T-cell (primary cell): ENCODE measurements around the gene CKB. TPM values are rescaled to one million over a fixed set of nuclear protein-coding genes. Genes with fewer than 3 reads are reported as not detected.

ENCODE experiments used
- ATAC-seq, 4 experiments: fragments of 200-7000 bp in 3 of 4; fragments of 150-1000 bp in 1 of 4; cut with Tn5 transposase; replicated peaks in 1 of 4; 1 replicate in 3 of 4; 2 replicates in 1 of 4; pipeline ENCODE4 v1.10.0; 2021; ENCODE audit warnings: moderate library complexity in 3 of 4, mild to moderate bottlenecking in 2 of 4, moderate number of reproducible peaks in 1 of 4
- CTCF ChIA-PET, 2 donors: fragments of 300-600 bp; sonication (Branson Sonifier 250); formaldehyde crosslinking; loops; one replicate each; lab custom pipeline; 2022; ENCODE audit warnings: antibody characterized with exemption in 2 of 2; lab: Charles Lee
- POLR2A ChIA-PET, 2 donors: fragments of 300-600 bp; sonication (Branson Sonifier 250); formaldehyde crosslinking; loops; one replicate each; lab custom pipeline; 2022; ENCODE audit warnings: antibody characterized with exemption in 2 of 2; lab: Charles Lee
- DNase-seq, 35 experiments: peaks; one replicate each; pipeline versions ENCODE4 v3.0.0 to v3.0.0-alpha.2; 2013 to 2023
- H3K27ac ChIP-seq: one replicate; pipeline ENCODE4 v1.5.1; 2013; ENCODE audit warnings: low read length
- H3K27me3 ChIP-seq, 2 experiments: replicated peaks in 1 of 2; 1 replicate in 1 of 2; 2 replicates in 1 of 2; pipeline versions ENCODE4 v1.6.1 to v1.7.0; 2013; ENCODE audit warnings: low read length in 1 of 2, mixed read lengths in 1 of 2; ENCODE audit not compliant: control insufficient read depth in 2 of 2, insufficient read depth in 2 of 2; ENCODE audit errors: extremely low read depth in 1 of 2
- H3K36me3 ChIP-seq, 2 donors: 1 replicate in 1 of 2; 2 replicates in 1 of 2; pipeline versions ENCODE4 v1.6.1 to v1.7.0; 2013; ENCODE audit warnings: low read length in 1 of 2; ENCODE audit not compliant: control insufficient read depth in 2 of 2, insufficient read depth in 1 of 2; ENCODE audit errors: extremely low read depth in 1 of 2
- H3K4me1 ChIP-seq, 2 experiments: 1 replicate in 1 of 2; 2 replicates in 1 of 2; pipeline versions ENCODE4 v1.6.1 to v1.7.0; 2013; ENCODE audit warnings: low read length in 2 of 2, mixed read lengths in 1 of 2; ENCODE audit not compliant: insufficient read depth in 2 of 2, control insufficient read depth in 1 of 2; ENCODE audit errors: extremely low read depth in 1 of 2
- H3K4me3 ChIP-seq, 2 donors: 1 replicate in 1 of 2; 2 replicates in 1 of 2; pipeline versions ENCODE4 v1.5.1 to v1.7.0; 2013; ENCODE audit warnings: mild to moderate bottlenecking in 2 of 2, low read length in 1 of 2, moderate library complexity in 1 of 2; ENCODE audit not compliant: control insufficient read depth in 1 of 2; ENCODE audit errors: extremely low read depth in 1 of 2
- H3K9me3 ChIP-seq: 2 replicates; pipeline ENCODE4 v1.7.0; 2013
- H3K27ac Mint-ChIP-seq, 2 donors: one replicate each; pipeline ENCODE4 v1.8.0; 2020 to 2021; ENCODE audit warnings: mild to moderate bottlenecking in 2 of 2, mixed read lengths in 2 of 2
- H3K27me3 Mint-ChIP-seq, 2 donors: one replicate each; pipeline ENCODE4 v1.8.0; 2021 to 2022; ENCODE audit warnings: mixed read lengths in 2 of 2
- H3K36me3 Mint-ChIP-seq: one replicate; pipeline ENCODE4 v1.8.0; 2021; ENCODE audit warnings: mixed read lengths
- H3K4me1 Mint-ChIP-seq, 3 donors: one replicate each; pipeline ENCODE4 v1.8.0; 2020 to 2022; ENCODE audit warnings: mixed read lengths in 3 of 3, mild to moderate bottlenecking in 1 of 3
- H3K4me3 Mint-ChIP-seq, 3 donors: one replicate each; pipeline ENCODE4 v1.8.0; 2020 to 2022; ENCODE audit warnings: mild to moderate bottlenecking in 3 of 3, mixed read lengths in 3 of 3, moderate library complexity in 3 of 3
- H3K9me3 Mint-ChIP-seq, 3 donors: one replicate each; pipeline ENCODE4 v1.8.0; 2020 to 2022; ENCODE audit warnings: mixed read lengths in 3 of 3
- WGBS: methylation state at CpG from one replicate; pipeline ENCODE4 v1.1.5; 2013; ENCODE audit warnings: missing lambda C conversion rate; ENCODE audit not compliant: insufficient coverage; 5-methylcytosine and 5-hydroxymethylcytosine counted together
- total RNA-seq, 35 experiments: library from RNA in 6 of 35; stranded (reverse) in 6 of 35; fragments of 120-200 nt in 1 of 35; gene quantifications; one replicate each; pipeline versions ENCODE4 v1.2.1 to v1.2.4 and lab custom pipeline; 2013 to 2026

CKB gene
- total RNA-seq, 5 donors from 2014 or later (not counting 1 experiment from before 2014, with no cell fraction given): 4.7 to 7.6 (median 6.6) TPM

DNA sequence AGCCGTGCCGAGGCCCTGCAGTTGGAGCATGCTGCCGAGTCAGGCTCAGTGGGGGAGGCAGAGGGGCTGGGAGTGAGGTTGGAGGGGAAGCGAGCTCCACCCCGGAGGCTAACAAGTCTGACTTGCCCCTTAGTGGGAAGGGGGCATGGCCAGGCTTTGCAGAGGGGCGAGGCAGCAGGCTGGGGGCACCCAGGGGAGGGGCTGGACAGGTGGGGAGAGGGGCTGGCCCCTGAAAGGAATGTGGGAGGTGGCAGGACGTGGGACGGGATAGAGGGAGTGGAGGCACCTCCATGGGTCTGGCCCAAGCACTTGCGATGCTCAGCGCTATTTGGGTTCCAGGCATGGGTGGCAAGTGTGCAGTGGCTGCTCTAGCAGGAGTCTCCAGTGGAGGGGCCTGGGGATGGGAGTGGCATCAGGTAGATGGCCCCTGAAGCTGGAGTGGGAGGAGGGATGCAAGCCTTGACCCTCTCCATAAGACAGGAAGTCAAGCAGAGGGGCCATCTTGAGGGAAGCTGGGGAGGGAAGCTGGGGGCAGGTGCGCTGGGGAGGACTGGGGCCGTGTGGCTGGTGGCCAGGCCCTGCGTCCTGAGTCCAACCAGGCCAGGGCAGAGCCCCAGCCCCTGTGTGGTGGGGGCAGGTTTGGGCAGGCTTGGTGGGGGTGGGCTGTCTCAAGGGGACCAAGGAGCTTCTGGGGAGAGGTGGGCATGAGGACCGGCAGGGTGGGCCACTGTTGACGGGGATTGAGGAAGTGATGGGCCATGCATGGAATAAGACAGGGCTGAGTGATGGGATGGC lies 9.0 kb upstream of the CKB start:
- DNase-seq: no peak
- ATAC-seq: no peak
- no peaks in the 10 kb centered on the region for H3K36me3 Mint-ChIP-seq
- Histone ChIP-seq H3K4me1 (peaks cover 13 to 42% of the 10 kb centered on the region in 2 experiments), H3K4me3 (no peak overlapping the region), H3K27me3 (no peaks in the 10 kb centered on the region), H3K9me3 (no peaks in the 10 kb centered on the region), H3K36me3 (peaks cover 7 to 14% of the 10 kb centered on the region in 2 donors), H3K27ac (no peak overlapping the region)
- CTCF ChIA-PET: no interaction called here
- no peaks in the 10 kb centered on the region for H3K27me3 Mint-ChIP-seq
- H3K9me3 Mint-ChIP-seq: no peaks in the 10 kb centered on the region
- no peak overlapping the region for H3K27ac Mint-ChIP-seq
- POLR2A ChIA-PET: interaction anchor here in 1 of 2 donors (0.5 kb wide), 1 partner anchor 32 kb away, joined by 11 read pairs; no protein-coding TSS in a partner anchor
- peaks cover 35 to 50% (median 44%) of the 10 kb centered on the region in 3 donors for H3K4me1 Mint-ChIP-seq
- H3K4me3 Mint-ChIP-seq: peak overlapping the region in 2 of 3 donors; percentile 31
- WGBS: 95% methylated on average over 11 of the region's 15 CpGs

DNA sequence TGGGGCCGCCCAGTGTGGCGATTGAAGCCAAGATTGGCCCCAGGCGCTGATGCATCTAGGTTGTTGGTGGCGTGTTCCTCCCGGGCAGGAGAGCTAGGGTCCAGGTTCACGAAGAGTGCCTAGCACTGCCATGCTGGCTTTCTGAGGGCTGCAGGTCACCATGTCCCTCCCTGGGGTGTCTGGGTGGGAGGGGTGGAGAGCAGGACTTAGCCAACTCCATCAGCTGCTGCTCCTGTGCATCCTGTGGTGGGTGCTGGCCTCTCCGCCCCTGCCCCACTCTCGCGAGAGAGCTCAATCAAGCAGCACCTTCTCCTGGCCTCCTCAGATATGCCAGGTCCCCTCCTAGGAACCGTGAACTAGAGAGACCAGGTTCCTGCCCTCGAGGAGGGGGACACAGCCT lies 8.2 kb upstream of the CKB start:
- DNase-seq (no peak), ATAC-seq (no peak)
- H3K9me3 ChIP-seq: no peaks in the 10 kb centered on the region
- H3K27me3 Mint-ChIP-seq: no peaks in the 10 kb centered on the region
- no peaks in the 10 kb centered on the region for H3K27me3 ChIP-seq
- H3K4me3 Mint-ChIP-seq: peak overlapping the region; percentile 89 to 93 (median 90)
- no peaks in the 10 kb centered on the region for H3K9me3 Mint-ChIP-seq
- no peak overlapping the region for H3K27ac ChIP-seq
- peaks cover 13 to 44% of the 10 kb centered on the region in 2 experiments for H3K4me1 ChIP-seq
- peaks cover 7 to 12% of the 10 kb centered on the region in 2 donors for H3K36me3 ChIP-seq
- CTCF ChIA-PET: interaction anchor here in 1 of 2 donors (0.9 kb wide), 1 partner anchor 34 kb away, joined by 3 read pairs; no protein-coding TSS in a partner anchor
- 91% methylated on average over 11 of the region's 11 CpGs for WGBS
- POLR2A ChIA-PET: no interaction called here
- peaks cover 35 to 51% (median 46%) of the 10 kb centered on the region in 3 donors for H3K4me1 Mint-ChIP-seq
- H3K36me3 Mint-ChIP-seq: no peaks in the 10 kb centered on the region
- H3K4me3 ChIP-seq: no peak overlapping the region
- H3K27ac Mint-ChIP-seq: no peak overlapping the region

DNA sequence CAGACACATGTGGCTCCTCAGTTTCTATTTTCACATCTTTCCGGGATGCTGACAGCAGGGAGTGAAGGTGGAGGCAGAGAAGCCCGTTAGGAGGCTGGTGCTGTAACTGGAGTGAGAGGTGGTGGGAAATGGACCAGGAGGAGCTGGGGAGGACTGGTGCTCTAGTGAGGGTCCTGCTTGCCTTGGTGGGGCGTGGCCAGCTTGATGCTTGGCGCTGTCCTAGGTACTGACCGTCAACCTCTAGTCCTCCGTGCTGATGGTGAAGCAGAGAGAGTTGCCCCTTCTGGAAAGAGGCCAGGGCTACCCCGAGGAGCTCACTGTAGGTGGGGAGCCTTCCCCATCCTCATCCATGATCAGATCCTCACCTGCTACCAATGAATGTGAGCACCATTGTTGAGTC lies 7.8 kb upstream of the CKB start:
- no peak overlapping the region for H3K4me3 ChIP-seq
- no peak overlapping the region for H3K27ac ChIP-seq
- POLR2A ChIA-PET: no interaction called here
- Mint-ChIP-seq H3K27me3 (no peaks in the 10 kb centered on the region), H3K27ac (peak overlapping the region in 1 of 2 donors; percentile 19), H3K36me3 (no peaks in the 10 kb centered on the region), H3K4me1 (peaks cover 35 to 51% (median 46%) of the 10 kb centered on the region in 3 donors), H3K9me3 (no peaks in the 10 kb centered on the region), H3K4me3 (peak overlapping the region; percentile 89 to 93 (median 90))
- no peaks in the 10 kb centered on the region for H3K9me3 ChIP-seq
- CTCF ChIA-PET: interaction anchor here in 1 of 2 donors (0.9 kb wide), 1 partner anchor 35 kb away, joined by 3 read pairs; no protein-coding TSS in a partner anchor
- H3K36me3 ChIP-seq: peaks cover 7 to 9% of the 10 kb centered on the region in 2 donors
- H3K27me3 ChIP-seq: no peaks in the 10 kb centered on the region
- H3K4me1 ChIP-seq: peaks cover 13 to 44% of the 10 kb centered on the region in 2 experiments
- DNase-seq (peak in 1 of 35 experiments; percentile 42), ATAC-seq (no peak)
- 89% methylated on average over 1 of the region's 7 CpGs for WGBS

DNA sequence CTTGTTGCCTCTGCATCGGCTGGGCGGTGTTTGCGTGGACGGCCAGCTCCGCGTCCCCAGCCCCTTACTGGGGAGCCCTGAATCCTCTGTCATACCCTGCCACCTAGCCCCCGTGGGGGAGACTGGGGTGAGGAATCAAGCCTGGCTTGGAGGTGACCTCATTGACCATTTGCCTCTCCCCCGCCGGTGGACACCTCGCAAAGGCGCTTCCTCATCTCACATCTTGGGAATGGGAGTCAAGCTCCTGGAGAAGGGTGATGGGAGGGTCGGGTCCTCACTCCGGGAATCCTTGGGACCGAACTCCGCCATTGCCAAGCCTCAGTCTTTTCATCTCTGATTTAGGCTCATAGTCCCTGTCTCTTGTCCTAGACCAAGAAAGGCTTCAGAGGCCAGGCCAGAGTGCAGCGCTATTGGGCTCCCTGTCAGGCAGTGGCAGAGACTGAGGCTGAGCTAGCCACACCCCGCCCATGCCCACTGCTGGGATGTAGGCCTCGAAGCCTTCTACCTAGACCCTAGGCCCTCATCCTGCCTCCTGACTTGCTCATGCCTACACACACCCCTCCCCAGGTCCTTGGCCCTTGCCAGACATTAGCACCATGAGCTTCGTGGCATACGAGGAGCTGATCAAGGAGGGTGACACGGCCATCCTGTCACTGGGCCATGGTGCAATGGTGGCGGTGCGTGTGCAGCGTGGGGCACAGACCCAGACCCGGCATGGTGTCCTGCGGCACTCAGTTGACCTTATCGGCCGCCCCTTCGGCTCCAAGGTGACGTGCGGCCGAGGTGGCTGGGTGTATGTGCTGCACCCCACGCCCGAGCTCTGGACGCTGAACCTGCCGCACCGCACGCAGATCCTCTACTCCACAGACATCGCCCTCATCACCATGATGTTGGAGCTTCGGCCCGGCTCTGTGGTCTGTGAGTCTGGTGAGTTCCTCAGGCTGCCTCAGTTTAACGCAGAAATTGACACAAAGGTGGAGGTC lies 7.0 kb upstream of the CKB start:
- Mint-ChIP-seq H3K27ac (peak overlapping the region; percentile 90 to 92), H3K36me3 (no peaks in the 10 kb centered on the region), H3K9me3 (no peaks in the 10 kb centered on the region), H3K4me3 (peak overlapping the region; percentile 89 to 93 (median 90)), H3K4me1 (peaks cover 35 to 51% (median 48%) of the 10 kb centered on the region in 3 donors), H3K27me3 (no peaks in the 10 kb centered on the region)
- H3K4me1 ChIP-seq: peaks cover 13 to 44% of the 10 kb centered on the region in 2 experiments
- H3K27me3 ChIP-seq: peaks cover 0 to 1% of the 10 kb centered on the region in 2 experiments
- H3K4me3 ChIP-seq: peak overlapping the region; percentile 80 to 93
- peaks cover 7 to 8% of the 10 kb centered on the region in 2 donors for H3K36me3 ChIP-seq
- DNase-seq (no peak), ATAC-seq (no peak)
- peak overlapping the region; percentile 55 for H3K27ac ChIP-seq
- POLR2A ChIA-PET: no interaction called here
- 57% methylated on average over 22 of the region's 42 CpGs for WGBS
- CTCF ChIA-PET: interaction anchor here in 1 of 2 donors (0.5 kb wide), 1 partner anchor 13 kb away, joined by 3 read pairs; no protein-coding TSS in a partner anchor
- no peaks in the 10 kb centered on the region for H3K9me3 ChIP-seq

DNA sequence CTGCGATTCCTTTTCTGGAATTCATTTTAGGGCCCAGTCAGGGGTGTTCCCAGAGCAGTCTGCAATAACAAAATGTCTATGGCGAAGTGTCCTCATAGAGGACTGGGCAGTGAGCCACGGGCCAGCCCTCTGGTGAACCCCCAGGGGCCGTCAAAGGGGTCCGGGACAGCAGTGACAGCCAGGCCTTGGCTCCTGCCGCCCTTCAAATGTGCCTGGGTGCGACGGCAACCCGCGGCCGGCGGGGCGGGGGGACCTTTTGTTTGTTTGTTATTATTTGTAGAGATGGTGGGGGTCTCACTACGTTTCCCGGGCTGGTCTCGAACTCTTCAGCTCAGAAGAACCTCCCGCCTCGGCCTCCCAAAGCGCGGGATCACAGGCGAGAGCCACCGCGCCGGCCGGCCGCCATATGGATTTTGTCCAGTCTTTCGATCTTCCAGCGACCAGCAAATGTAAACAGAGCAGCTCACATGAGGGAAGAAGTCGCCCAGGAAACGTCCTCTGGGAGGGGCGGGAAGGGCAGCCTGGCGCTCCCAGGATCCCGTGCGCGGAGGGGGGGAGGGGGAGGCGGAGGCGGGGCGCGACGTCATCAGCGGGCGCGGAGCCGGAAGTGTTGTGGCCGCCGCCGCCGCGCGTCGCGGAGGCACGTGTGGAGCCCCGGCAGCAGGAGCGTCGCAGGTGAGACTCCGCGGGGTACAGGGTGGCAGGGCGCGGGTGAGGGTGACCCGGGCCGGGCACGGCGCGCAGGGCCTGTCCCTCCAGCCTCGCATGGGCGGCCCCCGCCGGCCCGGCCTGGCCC lies 6.2 kb upstream of the CKB start, which contains the start of gene TRMT61A:
Gene TRMT61A (plus strand): TSS at position 610 of the 796 bp plus-strand sequence. CDS start 783 bp downstream, outside the sequence.
- ChIA-PET CTCF (interaction anchor here in 1 of 2 donors (0.5 to 1.2 kb wide), 2 partner anchors 12 to 25 kb away, joined by 3 read pairs; no protein-coding TSS in a partner anchor), POLR2A (interaction anchor here in 1 of 2 donors (0.7 kb wide), 1 partner anchor 28 kb away, joined by 3 read pairs; no protein-coding TSS in a partner anchor)
- Histone ChIP-seq H3K4me3 (peak within 1 kb of the TSS; percentile 80 to 93), H3K9me3 (no peaks in the 10 kb centered on the region), H3K27ac (peak within 1 kb of the TSS; percentile 79), H3K36me3 (peaks cover 0 to 7% of the 10 kb centered on the region in 2 donors), H3K4me1 (peaks cover 13 to 44% of the 10 kb centered on the region in 2 experiments), H3K27me3 (peaks cover under 1 to 8% of the 10 kb centered on the region in 2 experiments)
- WGBS: 5% methylated on average over 45 of the region's 70 CpGs
- Mint-ChIP-seq H3K36me3 (no peaks in the 10 kb centered on the region), H3K4me1 (peaks cover 35 to 51% (median 48%) of the 10 kb centered on the region in 3 donors), H3K4me3 (peak within 1 kb of the TSS; percentile 89 to 93 (median 90)), H3K27me3 (peaks cover under 1 to 2% of the 10 kb centered on the region in 2 donors), H3K9me3 (no peaks in the 10 kb centered on the region), H3K27ac (peak within 1 kb of the TSS; percentile 90 to 92)
- peak; percentile 53 to 89 (median 69) for DNase-seq
- ATAC-seq: peak; percentile 82 to 92 (median 84)
